Epidermal melanocyte (primary cell): ENCODE results near the gene PPP6R2.
"Not testable (repeated sequence)": the region's sequence is repeated elsewhere in the genome, so short reads cannot be mapped to it uniquely, and the experiment has no call there.

Source experiments
- DNase-seq: peaks from one replicate; pipeline ENCODE4 v3.0.0; 2011; ENCODE audit warnings: low spot score; ENCODE audit not compliant: insufficient read length

PPP6R2 gene

DNA sequence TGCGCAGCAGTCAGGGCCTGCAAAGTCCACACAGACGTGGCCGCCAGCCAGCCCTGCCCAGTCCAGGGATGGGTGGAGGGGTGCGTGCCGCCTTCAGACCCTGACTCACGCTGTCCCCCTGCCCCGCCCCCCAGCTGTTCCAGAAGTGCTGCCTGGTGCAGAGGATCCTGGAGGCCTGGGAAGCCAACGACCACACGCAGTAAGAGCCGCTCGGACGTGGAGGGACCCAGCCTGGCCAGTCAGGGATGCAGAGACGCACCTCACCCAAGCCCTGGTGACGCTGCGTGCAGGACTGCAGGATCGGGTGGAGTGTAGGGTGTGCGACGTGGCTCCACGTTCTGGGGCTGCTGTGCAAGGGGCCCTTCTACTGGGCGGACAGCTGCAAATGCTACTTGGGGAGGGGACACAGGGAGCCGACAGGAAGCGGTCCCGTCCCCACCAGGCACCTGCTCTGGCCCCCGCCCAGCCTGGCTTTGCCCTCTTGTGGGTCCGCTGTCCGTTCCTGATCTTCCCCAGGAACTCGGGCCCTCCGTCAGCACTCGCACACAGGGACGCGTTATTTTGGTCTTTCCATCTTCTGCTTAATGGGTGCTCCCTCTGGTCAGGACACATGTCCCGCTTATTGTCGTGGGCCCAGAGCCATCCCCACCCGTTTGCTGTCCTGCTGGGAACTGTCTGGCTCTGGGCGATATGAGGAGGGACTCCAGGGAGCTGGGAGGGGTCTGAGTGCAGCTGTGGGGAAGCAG, 89.2 kb downstream of the PPP6R2 start:
- DNase-seq: no peak

DNA sequence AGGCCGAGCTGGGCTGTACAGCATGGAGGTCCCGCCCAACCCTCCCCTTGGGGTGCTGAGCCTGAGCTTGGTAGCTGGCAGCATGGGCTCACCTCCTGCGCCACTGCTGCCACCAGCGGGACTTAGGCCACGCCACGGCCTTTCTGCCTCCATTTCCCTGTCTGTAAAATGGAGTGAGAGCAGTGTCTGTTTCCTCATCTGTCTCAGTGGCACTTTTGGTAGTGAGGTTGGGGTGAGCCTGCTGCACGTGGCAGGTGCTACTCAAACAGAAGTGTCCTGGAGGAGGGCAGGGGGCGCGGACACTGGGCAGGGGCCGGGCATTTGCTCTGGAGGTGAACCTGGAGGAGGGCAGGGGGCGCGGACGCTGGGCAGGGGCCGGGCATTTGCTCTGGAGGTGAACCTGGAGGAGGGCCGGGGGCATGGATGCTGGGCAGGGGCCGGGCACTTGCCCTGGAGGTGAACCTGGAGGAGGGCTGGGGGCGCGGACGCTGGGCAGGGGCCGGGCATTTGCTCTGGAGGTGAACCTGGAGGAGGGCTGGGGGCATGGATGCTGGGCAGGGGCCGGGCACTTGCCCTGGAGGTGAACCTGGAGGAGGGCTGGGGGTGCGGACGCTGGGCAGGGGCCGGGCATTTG, 89.9 kb downstream of the PPP6R2 start:
- not testable (repeated sequence) for DNase-seq

DNA sequence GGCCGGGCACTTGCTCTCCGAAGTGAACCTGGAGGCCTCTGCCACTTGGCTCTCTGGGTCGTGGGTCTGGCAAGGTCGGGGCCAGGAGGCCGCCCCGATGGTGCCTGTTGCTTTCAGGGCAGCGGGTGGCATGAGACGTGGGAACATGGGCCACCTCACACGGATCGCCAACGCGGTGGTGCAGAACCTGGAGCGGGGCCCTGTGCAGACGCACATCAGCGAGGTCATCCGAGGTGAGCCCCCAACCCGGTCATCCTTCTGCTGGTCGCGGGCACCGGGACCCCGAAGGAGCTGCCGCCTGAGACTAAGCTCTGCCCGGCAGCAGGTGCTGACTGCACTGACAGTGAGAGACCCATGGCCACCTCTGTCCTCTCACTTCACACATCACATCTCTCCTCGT, 91.7 kb downstream of the PPP6R2 start:
- no peak for DNase-seq

DNA sequence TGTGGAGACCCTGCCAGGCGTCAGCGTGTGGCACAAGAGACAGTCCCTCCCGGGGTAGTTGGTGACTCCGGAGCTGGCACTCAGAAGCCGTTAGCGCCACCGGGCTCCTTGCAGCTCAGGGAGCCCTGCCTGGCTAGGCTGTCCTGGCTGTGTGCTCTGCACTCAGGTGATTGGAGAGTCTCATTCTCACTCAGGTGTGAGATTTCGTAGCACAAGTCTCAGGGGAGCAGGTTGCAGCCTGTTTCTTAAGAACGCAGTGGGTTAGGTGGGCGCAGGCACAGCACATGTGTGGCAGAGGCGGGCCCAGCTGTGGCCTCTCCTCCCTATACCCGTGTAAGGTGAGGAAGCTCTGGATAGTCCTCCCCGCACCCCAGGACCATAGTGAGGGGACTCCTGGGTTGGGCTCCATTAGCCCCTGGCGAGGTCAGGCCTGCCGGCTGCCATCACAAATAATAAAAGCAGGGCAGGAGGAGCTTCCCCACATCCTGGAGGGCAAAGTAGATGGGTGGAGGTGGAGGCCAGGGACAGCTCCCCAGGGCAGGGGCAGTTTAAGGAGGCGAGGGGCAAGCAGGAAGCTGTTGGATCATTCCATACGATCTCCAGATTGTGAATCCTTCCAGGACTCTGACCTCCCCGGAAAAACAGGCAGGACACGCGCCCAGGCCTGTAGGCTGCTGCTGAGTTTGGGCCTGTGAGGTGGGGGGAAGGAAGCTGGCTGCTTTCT, 92.3 kb downstream of the PPP6R2 start:
- no peak for DNase-seq

DNA sequence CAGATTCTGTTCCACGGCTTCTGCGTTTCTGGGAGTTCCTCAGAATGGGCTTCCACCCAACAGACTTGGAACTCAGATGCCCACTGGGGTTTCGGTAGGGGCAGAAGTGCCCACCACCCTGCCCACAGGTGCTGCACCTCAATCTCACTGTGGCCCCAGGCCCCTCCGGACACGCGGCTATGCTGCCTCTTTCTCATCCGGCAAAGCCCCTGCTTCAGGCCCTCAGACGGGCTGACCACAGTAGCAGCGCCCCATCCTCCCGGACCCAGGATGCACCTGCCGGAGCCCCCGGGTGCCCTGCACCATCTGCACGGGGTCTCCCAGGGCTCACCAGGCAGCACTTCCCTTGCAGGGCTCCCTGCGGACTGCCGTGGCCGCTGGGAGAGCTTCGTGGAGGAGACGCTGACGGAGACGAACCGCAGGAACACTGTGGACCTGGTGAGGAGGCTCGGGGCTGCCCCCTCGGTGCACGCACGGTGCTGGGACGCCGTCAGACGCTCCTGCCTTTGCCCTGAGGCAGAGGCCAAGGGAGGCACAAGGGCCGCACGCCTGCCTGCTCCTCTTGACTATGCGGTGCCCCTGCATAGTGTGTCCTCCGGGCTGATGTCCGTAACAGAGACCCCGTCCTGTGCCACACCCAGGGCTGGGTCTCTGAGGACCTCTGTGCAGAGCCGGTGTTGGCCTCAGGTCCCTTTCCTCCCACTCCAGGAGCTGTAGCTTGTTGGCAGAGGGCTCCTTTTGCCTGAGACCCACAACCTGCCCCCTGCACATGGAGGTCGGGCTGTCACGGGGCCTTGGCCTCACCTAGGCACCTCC, 93.1 kb downstream of the PPP6R2 start:
- DNase-seq: no peak

DNA sequence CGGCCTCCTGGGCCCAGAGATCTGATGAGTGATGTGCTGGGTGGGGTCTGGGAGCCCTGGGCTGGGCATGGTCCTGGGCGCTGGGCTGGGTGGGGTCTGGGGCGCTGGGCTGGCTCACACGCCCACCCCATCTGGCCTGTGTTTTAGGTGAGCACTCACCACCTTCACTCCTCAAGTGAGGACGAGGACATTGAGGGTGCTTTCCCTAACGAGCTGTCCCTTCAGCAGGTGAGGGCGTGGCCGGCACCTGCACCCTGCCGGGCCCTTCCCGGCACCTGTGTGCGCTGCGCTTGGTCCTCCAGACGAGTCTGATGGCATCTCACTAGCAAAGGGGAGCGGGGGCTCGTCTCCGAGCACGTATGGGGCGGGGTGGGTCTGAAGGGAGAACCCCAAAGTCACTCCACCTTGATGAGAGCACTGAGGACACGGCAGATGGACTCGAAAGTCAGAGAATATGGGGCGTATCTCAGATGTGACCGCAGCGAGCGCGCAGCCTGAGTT, 93.8 kb downstream of the PPP6R2 start:
- DNase-seq: no peak

DNA sequence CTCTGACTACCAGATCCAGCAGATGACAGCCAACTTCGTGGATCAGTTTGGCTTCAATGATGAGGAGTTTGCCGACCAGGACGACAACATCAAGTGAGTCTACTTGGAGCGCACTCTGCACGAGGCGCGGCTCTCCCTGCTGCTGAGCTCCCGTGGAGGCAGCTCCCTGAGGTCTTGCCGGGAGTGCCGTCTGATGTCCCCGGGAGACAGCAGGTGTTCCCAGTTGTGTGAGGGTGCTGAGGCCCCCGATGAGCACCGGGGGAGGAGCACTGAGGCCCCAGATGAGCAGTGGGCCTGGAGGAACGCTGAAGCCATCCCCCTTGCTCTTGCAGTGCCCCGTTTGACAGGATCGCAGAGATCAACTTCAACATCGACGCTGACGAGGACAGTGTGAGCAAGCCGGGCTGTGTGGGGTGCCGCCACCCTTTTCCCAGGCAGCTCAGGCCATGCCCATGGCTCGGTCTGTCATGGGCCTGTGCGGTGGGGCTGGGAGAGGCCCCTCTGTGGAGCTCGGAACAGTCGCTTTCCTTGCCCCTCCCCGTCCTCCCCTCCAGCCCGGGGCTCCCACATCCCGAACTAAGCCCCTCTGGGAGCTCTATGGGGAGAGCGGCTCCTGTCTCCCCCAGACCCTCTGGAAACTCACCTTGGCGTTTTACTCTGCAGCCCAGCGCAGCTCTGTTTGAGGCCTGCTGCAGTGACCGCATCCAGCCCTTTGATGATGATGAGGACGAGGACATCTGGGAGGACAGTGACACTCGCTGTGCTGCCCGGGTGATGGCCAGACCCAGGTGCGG, 94.6 kb downstream of the PPP6R2 start:
- DNase-seq: no peak

DNA sequence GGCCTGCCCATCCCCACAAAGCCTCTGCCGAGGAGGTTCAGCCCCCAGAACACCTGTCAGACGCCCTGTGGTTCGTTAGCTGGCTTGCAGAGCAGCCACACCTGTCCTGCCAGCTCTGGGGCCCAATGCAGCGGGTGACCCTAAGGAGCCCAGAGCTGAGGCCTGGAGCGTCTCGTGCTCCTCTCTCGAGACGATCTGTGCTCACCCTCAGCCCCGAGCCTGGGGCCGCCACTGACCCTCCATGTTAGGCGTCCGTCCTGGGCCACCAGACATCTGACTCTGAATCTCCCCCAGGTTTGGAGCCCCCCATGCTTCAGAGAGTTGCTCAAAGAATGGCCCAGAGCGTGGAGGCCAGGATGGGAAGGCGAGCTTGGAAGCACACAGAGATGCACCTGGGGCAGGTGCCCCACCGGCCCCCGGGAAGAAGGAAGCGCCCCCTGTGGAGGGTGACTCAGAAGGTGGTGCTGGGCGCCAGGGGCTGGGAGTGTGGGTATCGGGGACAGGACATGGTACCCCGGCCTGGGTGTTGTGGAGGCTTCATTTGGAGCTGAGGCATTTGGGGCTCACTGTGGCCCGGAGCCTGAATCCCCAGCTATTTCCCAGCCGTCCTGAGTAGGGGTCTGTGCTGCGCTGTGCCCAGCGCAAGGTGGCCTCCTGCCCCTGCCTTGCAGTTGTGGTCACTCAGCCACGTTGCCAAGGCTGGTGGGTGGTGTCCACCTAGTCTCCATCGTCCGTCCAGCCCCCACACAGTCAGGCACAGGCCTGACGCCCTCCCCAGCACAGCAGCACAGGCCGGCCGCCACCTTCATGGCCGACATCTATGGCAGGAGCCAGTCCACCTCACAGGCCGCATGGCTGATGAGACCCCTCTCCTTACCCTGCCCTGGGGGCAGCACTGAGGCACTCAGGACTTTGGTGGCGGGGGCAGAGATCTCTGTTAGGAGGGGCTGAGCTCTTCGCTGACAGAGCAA, 95.5 kb downstream of the PPP6R2 start:
- DNase-seq: no peak

DNA sequence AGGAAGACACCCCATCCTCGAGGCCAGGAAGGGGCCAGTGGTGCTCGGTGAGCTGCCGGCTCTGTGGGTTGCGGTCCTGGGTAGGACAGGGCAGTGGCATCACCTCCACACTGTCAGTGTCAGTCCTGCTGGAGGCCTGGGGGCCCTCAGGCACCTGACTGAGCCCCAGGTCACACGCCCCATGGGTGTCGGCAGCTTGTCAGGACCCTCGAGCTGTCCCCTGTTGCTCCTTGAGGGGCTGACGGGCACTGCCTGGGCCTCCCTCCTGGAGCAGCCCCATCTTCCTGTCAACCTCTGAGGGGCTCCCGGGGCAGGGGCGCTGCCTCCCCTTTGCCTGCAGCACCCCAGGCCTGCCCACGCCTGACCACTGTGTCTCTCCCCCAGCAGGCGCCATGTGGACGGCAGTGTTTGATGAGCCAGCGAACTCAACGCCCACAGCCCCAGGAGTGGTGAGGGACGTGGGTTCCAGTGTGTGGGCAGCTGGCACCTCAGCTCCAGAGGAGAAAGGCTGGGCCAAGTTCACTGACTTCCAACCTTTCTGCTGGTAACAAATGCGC, 96.3 kb downstream of the PPP6R2 start:
- no peak for DNase-seq

DNA sequence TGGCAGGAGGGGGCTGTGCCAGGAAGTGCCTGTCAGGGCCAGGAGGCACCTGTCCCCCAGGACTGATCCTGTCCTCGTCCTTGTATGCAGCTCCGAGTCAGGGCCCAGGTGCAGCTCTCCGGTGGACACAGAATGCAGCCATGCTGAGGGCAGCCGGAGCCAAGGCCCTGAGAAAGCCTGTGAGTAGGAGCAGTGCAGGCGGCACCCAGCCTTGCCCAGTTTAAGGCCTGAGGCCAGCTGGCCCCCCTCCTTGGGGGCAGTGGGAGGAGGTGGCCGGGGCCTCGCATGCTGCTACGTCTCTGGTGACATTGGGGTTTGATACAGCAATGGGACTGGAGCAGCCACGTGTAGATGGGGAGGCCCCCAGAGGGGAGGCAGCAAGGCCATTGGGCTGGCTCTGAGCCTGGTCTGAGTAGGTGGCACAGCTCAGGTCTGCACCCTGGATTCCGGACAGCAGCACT, 96.8 kb downstream of the PPP6R2 start:
- DNase-seq: no peak

DNA sequence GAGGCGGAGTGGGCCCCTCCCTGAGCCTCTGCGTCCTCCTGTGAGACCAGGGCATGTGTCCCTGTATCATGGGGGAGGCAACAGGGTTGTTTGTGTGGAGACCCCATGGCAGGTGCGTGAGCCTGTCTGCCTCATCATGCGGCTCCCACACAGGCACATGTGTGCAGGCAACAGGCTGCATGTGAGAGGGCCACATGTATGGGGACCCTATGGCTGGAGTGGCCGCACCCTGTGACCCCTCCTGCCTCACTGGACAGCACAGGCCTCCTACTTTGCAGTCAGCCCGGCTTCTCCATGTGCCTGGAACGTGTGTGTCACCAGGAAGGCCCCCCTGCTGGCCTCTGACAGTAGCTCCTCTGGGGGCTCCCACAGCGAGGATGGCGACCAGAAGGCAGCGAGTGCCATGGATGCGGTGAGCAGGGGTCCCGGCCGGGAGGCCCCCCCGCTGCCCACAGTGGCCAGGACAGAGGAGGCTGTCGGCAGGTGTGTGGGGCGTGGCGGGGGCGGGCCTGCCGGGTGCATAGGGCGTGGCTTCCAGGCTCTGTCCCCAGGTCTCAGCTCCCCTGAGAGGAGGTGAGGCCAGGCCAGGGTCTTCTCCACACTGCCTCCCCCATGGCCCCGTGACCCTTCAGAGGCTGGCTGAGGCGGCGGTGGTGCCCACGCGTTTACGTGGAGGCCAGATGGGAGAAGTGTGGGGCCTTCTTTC, 97.6 kb downstream of the PPP6R2 start:
- DNase-seq: no peak

DNA sequence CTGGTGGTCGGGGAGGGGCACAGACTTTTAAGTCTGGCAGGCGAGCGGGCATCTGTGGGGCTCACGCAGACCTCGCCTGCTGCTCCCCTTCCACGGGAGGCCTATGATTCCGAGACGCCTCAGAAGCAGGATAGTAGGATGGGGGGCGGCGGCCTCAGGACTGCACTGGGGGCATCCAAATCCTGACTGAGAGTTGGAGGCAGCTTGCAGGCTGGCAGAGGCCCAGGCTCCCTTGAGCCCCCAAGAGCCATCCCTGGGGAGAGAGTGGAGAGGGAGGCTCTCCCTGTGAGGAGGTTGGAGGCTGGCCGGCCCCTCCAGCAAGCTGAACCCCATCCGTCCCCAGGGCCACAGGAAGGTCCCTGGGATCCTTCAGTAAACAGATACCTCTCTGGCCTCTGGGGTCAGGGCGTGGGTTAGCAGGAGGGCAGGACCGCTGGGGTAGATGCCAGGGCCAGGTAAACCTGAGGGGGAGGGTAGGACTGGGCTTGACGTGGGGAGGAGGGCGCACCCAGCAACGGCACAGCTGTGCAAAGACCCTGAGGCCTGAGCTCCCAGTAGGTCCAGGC, 98.4 kb downstream of the PPP6R2 start:
- no peak for DNase-seq

DNA sequence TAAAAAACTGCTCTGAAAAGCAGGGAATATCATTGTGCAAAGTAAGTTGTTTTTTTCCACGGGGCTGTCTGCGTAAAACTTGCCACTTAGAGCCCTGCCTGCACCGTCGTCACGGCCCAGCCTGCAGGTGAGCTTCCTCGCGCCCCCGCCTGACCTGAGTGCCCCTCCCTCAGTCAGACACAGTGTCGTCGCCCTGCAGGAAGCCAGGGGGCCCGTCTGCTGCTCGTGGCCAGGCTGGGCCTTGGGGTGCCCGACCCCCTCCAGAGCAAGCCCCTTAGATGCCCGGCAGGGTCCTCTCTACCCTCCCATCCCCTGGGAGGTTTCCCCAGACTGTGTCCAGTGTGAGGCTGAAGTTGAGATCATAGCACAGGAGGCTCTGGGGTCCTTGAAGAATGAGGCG, 100.1 kb downstream of the PPP6R2 start:
- DNase-seq: no peak

DNA sequence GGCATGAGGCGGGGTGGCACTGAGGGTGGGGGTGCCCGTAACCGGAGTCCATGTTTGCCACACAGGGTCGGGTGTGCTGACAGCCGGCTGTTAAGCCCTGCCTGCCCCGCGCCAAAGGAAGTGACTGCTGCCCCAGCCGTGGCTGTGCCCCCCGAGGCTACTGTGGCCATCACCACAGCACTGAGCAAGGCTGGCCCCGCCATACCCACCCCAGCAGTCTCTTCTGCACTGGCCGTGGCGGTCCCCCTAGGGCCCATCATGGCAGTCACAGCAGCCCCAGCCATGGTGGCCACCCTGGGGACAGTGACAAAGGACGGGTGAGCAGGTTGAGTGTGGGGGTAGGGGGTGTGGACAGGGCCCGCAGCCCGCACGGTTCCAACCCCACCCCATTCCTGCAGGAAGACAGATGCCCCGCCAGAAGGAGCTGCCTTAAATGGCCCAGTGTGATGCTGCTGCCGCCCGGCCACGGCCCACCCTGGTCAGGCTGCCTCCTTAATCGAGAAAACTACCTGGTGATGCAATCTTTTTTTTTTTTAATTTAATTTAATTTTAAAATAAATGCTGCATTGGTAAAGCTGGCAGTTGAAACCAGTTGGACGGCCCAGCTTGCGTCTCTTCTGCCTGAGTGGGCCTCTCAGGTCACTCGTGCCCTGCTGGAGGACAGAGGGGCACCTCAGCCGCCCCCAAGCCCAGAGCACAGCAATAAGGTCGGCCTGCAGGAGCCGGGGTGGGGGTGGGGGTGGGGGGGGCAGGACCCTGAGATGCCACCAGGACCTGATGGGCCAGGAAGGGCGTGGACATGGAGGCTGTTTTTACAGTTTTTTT, 100.9 kb downstream of the PPP6R2 start:
- DNase-seq: no peak

DNA sequence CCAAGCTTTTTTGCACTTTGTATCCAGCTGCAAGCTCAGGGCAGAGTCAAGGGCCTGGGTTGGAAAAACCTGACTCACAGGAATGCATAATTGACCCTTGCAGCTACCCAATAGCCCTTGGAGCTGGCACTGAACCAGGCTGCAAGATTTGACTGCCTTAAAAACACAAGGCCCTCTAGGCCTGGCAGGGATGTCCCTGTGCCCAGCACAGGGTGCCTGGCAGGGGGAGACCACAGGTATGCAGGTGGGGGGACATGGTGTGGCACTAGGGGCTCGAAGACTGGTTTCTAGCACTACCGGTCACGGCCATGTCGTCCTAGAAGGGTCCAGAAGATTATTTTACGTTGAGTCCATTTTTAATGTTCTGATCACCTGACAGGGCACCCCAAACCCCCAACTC, 101.5 kb downstream of the PPP6R2 start:
- no peak for DNase-seq

DNA sequence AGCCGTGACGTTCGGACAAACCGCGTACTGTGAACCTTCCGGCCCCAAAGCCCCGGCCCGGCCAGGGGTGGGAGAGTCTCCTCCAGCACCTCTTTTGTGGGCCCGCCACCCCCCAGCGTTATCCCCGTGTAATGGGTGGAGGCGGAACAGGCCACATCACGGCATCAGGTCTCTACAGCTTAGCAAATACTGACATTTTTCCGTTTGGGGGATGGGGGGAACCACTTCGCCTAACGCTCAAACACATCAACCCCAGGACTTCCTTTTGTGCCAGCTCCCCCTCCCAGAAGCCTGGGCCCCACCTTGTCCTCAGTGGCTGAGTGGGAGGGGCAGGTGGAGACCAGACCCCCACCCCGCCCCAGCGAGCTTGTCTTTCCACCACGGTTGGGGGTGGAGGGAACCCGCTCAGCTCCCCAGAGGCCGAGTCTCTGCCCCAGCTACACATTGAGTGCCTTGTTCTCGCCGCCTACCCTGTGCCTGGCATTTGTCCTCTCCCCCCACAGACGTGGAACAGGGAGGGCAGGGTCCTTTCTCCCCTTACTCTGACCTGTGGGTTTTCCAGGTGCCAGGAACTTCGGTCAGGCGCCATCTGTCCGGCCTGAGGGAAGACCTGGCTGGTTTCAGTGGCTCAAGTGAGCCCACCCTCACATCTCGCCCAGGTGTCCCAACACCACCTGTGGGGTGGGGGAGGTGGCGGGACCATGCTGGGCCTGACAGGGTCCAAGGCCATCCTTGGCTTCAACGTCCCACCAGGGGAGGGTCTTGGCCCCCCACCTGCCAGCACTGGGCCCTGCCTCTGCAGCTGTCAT, 102.1 kb downstream of the PPP6R2 start:
- no peak for DNase-seq
